D721Med (cell line): ENCODE results near the gene BBOF1.
"Not testable (repeated sequence)": the region's sequence is repeated elsewhere in the genome, so short reads cannot be mapped to it uniquely, and the experiment has no call there.

ENCODE experiments used
- DNase-seq: peaks from one replicate; pipeline ENCODE4 v3.0.0; 2011; ENCODE audit warnings: low spot score; ENCODE audit not compliant: insufficient read length
- FAIRE-seq: peaks from 2 replicates; lab custom pipeline; 2011; peaks lifted over from hg19 to GRCh38; lab: Jason Lieb, UNC
- CTCF ChIP-seq: IDR thresholded peaks from 2 replicates; pipeline ENCODE4 v1.5.1; 2012; ENCODE audit warnings: mild to moderate bottlenecking, control low read depth; ENCODE audit not compliant: insufficient read depth; ENCODE audit errors: missing control alignments

Gene BBOF1

GRCh38 chr14:73995977-73996378, 23.2 kb upstream of the BBOF1 start:
- no peak for DNase-seq
- no peak for TF ChIP-seq CTCF
- no peak for FAIRE-seq

GRCh38 chr14:73996731-73997107, 22.4 kb upstream of the BBOF1 start:
- FAIRE-seq = no peak
- TF ChIP-seq CTCF = no peak
- no peak for DNase-seq

- DNase-seq = no peak
- no peak for FAIRE-seq
- TF ChIP-seq CTCF = no peak
Observed at GRCh38 chr14:73997108-73997943, 21.8 kb upstream of the BBOF1 start.

- no peak for TF ChIP-seq CTCF
- no peak for DNase-seq
- no peak for FAIRE-seq
Observed at GRCh38 chr14:73997944-73998447, 21.2 kb upstream of the BBOF1 start.

- DNase-seq (no peak), FAIRE-seq (no peak)
- no peak for TF ChIP-seq CTCF
Observed at GRCh38 chr14:73998726-73999125, 20.4 kb upstream of the BBOF1 start.

GRCh38 chr14:74005664-74006063, 13.5 kb upstream of the BBOF1 start:
- not testable (repeated sequence) for FAIRE-seq, DNase-seq

GRCh38 chr14:74008843-74009499, 10.2 kb upstream of the BBOF1 start:
- no peak for TF ChIP-seq CTCF
- FAIRE-seq (no peak), DNase-seq (no peak)
